ENCODE results near the gene PDE6B.
A peak's percentile ranks its signal among the peaks of the same experiment; 100 is the strongest.

The PDE6B gene

GRCh38 chr4:680928-681645 is 55.7 kb downstream of the PDE6B start:
- Histone ChIP-seq H3K4me3 (peak overlapping the region; percentile 31 to 45), H3K27ac (no peak overlapping the region), H3K27me3 (peaks cover 0 to 75% of the 10 kb centered on the region in 2 donors), H3K4me1 (peaks cover 0 to 23% (median 11%) of the 10 kb centered on the region in 4 donors), H3K36me3 (peaks cover 0 to 4% (median 0%) of the 10 kb centered on the region in 3 donors), H3K9me3 (no peaks in the 10 kb centered on the region)
- TF ChIP-seq, protein P1, sequence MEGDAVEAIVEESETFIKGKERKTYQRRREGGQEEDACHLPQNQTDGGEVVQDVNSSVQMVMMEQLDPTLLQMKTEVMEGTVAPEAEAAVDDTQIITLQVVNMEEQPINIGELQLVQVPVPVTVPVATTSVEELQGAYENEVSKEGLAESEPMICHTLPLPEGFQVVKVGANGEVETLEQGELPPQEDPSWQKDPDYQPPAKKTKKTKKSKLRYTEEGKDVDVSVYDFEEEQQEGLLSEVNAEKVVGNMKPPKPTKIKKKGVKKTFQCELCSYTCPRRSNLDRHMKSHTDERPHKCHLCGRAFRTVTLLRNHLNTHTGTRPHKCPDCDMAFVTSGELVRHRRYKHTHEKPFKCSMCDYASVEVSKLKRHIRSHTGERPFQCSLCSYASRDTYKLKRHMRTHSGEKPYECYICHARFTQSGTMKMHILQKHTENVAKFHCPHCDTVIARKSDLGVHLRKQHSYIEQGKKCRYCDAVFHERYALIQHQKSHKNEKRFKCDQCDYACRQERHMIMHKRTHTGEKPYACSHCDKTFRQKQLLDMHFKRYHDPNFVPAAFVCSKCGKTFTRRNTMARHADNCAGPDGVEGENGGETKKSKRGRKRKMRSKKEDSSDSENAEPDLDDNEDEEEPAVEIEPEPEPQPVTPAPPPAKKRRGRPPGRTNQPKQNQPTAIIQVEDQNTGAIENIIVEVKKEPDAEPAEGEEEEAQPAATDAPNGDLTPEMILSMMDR (IDR thresholded peaks at IDR 0.05), result no peak
- DNase-seq, result peak in 1 of 2 donors; percentile 61
- intact Hi-C loops (cut with DNase I; ENCODE audit: low total_unique reads), result no loop called here

GRCh38 chr4:681736-682451 is 56.5 kb downstream of the PDE6B start:
- no peak for DNase-seq
- H3K9me3 ChIP-seq, result no peaks in the 10 kb centered on the region
- peaks cover 0 to 4% (median 0%) of the 10 kb centered on the region in 3 donors for H3K36me3 ChIP-seq
- H3K4me1 ChIP-seq, result peaks cover 0 to 24% (median 12%) of the 10 kb centered on the region in 4 donors
- H3K4me3 ChIP-seq, result no peak overlapping the region
- intact Hi-C loops (cut with DNase I; ENCODE audit: low total_unique reads), result no loop called here
- no peak overlapping the region for H3K27ac ChIP-seq
- H3K27me3 ChIP-seq, result peaks cover 0 to 68% of the 10 kb centered on the region in 2 donors
- TF ChIP-seq, protein P1 (IDR thresholded peaks at IDR 0.05), result no peak

GRCh38 chr4:682490-683172 is 57.3 kb downstream of the PDE6B start:
- no peak overlapping the region for H3K4me3 ChIP-seq
- DNase-seq, result no peak
- H3K36me3 ChIP-seq, result peaks cover 0 to 4% (median 0%) of the 10 kb centered on the region in 3 donors
- intact Hi-C loops (cut with DNase I; ENCODE audit: low total_unique reads), result no loop called here
- TF ChIP-seq, protein P1 (IDR thresholded peaks at IDR 0.05), result no peak
- H3K27me3 ChIP-seq, result peaks cover 0 to 66% of the 10 kb centered on the region in 2 donors
- H3K27ac ChIP-seq, result no peak overlapping the region
- no peaks in the 10 kb centered on the region for H3K9me3 ChIP-seq
- H3K4me1 ChIP-seq, result peaks cover 0 to 27% (median 14%) of the 10 kb centered on the region in 4 donors

- no peak overlapping the region for H3K27ac ChIP-seq
Measured at GRCh38 chr4:683247-683897, 58.0 kb downstream of the PDE6B start.

More at GRCh38 chr4:683247-683897, 58.0 kb downstream of the PDE6B start:
- Histone ChIP-seq H3K9me3 (no peaks in the 10 kb centered on the region), H3K27me3 (peaks cover 0 to 66% of the 10 kb centered on the region in 2 donors), H3K36me3 (peaks cover 0 to 4% (median 0%) of the 10 kb centered on the region in 3 donors), H3K4me3 (no peak overlapping the region), H3K4me1 (peaks cover 0 to 29% (median 17%) of the 10 kb centered on the region in 4 donors)
- intact Hi-C loops (cut with DNase I; ENCODE audit: low total_unique reads), result no loop called here
- DNase-seq, result no peak
- TF ChIP-seq, protein P1 (IDR thresholded peaks at IDR 0.05), result no peak

Measured in tibial artery (tissue), 4 donors.